Chondrocyte (in vitro differentiated cells): ENCODE results near the gene DNAJB6. TPM values are rescaled to one million over a fixed set of nuclear protein-coding genes. Genes with fewer than 3 reads are reported as not detected.
"Not testable (repeated sequence)": the region's sequence is repeated elsewhere in the genome, so short reads cannot be mapped to it uniquely, and the experiment has no call there.

Source experiments
- DNase-seq: peaks from one replicate; pipeline ENCODE4 v3.0.0; 2021; ENCODE audit warnings: mixed read lengths, low spot score
- H3K27ac Mint-ChIP-seq: one replicate; pipeline ENCODE4 v1.8.0; 2021; ENCODE audit warnings: mild to moderate bottlenecking, moderate library complexity, mixed read lengths; ENCODE audit not compliant: unreplicated experiment
- H3K27me3 Mint-ChIP-seq: 2 replicates; pipeline ENCODE4 v1.8.0; 2021; ENCODE audit warnings: low read depth, mixed read lengths
- H3K36me3 Mint-ChIP-seq: 2 replicates; pipeline ENCODE4 v1.8.0; 2021; ENCODE audit warnings: low read depth, mixed read lengths
- H3K4me1 Mint-ChIP-seq: 2 replicates; pipeline ENCODE4 v1.8.0; 2021; ENCODE audit warnings: low read depth, mild to moderate bottlenecking, mixed read lengths
- H3K4me3 Mint-ChIP-seq: one replicate; pipeline ENCODE4 v1.8.0; 2021; ENCODE audit warnings: mild to moderate bottlenecking, moderate library complexity, mixed read lengths; ENCODE audit not compliant: unreplicated experiment
- H3K9me3 Mint-ChIP-seq: 2 replicates; pipeline ENCODE4 v1.8.0; 2021; ENCODE audit warnings: low read depth, mixed read lengths
- total RNA-seq: library from RNA; stranded (reverse); gene quantifications from 3 replicates; pipeline ENCODE4 v1.2.1, GENCODE V29; 2021
- TF ChIP-seq, protein P1 (sequence below): fragments of 200-600 bp; sonication (generic); IDR thresholded peaks from 2 replicates; pipeline ENCODE4 v1.5.0; 2021; ENCODE audit warnings: antibody characterized with exemption, mild to moderate bottlenecking, moderate library complexity

The DNAJB6 gene
- total RNA-seq, 1 donor from 2014 or later = 108 TPM

DNA sequence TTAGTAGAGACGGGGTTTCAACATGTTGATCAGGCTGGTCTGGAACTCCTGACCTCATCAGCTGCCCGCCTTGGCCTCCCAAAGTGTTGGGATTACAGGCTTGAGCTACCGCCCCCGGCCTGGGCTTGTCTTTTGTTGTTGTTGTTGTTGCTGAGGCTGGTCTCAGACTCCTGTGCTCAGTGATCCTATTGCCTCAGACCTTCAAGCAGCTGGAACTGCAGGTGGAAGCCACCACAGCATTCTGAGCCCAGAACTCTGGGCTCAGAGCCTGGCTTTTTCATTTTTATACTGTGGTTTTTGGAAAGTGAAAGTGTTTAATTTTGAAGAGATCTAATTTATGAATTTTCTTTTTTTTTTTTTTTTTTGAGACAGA lies 16.2 kb upstream of the DNAJB6 start:
- Mint-ChIP-seq H3K4me3 (no peak overlapping the region), H3K4me1 (peaks cover 6% of the 10 kb centered on the region), H3K27me3 (no peaks in the 10 kb centered on the region), H3K27ac (peak overlapping the region; percentile 63), H3K9me3 (no peaks in the 10 kb centered on the region), H3K36me3 (no peaks in the 10 kb centered on the region)
- TF ChIP-seq, protein P1, sequence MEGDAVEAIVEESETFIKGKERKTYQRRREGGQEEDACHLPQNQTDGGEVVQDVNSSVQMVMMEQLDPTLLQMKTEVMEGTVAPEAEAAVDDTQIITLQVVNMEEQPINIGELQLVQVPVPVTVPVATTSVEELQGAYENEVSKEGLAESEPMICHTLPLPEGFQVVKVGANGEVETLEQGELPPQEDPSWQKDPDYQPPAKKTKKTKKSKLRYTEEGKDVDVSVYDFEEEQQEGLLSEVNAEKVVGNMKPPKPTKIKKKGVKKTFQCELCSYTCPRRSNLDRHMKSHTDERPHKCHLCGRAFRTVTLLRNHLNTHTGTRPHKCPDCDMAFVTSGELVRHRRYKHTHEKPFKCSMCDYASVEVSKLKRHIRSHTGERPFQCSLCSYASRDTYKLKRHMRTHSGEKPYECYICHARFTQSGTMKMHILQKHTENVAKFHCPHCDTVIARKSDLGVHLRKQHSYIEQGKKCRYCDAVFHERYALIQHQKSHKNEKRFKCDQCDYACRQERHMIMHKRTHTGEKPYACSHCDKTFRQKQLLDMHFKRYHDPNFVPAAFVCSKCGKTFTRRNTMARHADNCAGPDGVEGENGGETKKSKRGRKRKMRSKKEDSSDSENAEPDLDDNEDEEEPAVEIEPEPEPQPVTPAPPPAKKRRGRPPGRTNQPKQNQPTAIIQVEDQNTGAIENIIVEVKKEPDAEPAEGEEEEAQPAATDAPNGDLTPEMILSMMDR = no peak
- DNase-seq = no peak

DNA sequence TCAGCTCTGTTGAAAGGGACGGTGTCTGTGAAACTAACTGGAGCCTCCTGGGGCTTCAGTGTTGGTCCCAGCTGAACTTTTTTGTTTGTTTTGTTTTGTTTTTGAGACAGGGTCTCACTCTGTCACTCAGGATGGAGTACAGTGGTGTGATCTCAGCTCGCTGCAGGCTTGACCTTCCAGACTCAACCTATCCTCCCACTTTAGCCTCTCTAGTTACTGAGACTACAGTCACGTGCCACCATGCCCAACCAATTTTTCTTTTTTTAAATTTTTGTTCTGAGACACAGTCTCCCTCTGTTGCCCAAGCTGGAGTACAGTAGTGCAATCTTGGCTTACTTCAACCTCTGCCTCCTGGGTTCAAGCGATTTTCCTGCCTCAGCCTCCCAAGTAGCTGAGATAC lies 13.4 kb upstream of the DNAJB6 start:
- Mint-ChIP-seq H3K4me3 (no peak overlapping the region), H3K4me1 (peaks cover 4% of the 10 kb centered on the region), H3K9me3 (no peaks in the 10 kb centered on the region), H3K27me3 (no peaks in the 10 kb centered on the region), H3K27ac (no peak overlapping the region), H3K36me3 (no peaks in the 10 kb centered on the region)
- no peak for DNase-seq
- TF ChIP-seq, protein P1 = peak; percentile 16

DNA sequence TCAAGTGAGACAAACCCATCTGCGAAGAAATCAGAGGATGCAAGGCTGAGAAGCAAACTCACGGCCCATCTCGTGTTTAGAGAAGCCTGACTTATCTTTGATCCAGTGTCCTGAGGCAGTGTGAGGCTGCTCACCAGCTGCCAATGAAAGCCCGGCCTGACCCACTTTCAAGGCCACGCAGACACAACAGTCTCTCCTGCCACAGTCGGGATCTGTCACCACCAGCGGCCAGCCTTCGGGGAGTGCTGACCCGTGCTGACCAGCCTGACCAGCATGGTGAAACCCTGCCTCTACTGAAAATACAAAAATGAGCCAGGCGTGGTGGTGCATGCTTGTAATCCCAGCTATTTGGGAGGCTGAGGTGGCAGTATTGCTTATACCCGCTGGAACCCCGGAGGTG lies 7.4 kb upstream of the DNAJB6 start:
- H3K9me3 Mint-ChIP-seq = no peaks in the 10 kb centered on the region
- H3K36me3 Mint-ChIP-seq = no peaks in the 10 kb centered on the region
- TF ChIP-seq, protein P1 = no peak
- no peak for DNase-seq
- no peak overlapping the region for H3K27ac Mint-ChIP-seq
- H3K4me1 Mint-ChIP-seq = peaks cover 6% of the 10 kb centered on the region
- no peak overlapping the region for H3K4me3 Mint-ChIP-seq
- no peaks in the 10 kb centered on the region for H3K27me3 Mint-ChIP-seq

DNA sequence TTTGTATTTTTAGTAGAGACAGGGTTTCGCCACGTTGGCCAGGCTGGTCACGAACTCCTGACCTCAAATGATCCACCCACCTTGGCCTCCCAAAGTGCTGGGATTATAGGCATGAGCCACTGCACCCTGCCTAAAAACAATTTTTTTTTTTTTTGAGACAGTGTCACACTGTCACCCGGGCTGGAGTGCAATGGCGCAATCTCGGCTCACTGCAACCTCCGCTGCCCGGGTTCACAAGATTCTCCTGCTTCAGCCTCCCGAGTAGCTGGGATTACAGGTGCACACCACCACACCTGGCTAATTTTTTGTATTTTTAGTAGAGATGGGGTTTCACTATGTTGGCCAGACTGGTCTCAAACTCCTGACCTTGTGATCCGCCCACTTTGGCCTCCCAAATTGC lies 6.2 kb upstream of the DNAJB6 start:
- H3K36me3 Mint-ChIP-seq, H3K27ac Mint-ChIP-seq, H3K9me3 Mint-ChIP-seq, H3K4me3 Mint-ChIP-seq, H3K4me1 Mint-ChIP-seq, DNase-seq, H3K27me3 Mint-ChIP-seq: not testable (repeated sequence)

DNA sequence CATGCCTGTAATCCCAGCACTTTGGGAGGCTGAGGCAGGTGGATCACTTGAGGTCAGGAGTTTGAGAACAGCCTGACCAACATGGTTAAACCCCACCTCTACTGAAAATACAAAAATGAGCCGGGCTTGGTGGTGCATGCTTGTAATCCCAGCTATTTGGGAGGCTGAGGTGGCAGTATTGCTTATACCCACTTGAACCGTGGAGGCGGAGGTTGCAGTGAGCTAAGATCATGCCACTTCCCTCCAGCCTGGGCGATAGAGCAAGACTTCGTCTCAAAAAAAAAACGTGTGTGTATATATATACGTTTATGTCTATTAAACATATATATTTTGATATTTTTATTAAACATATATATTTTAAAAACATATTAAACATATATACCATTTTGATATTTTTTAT lies 5.8 kb upstream of the DNAJB6 start:
- not testable (repeated sequence) for H3K9me3 Mint-ChIP-seq, H3K36me3 Mint-ChIP-seq, H3K4me3 Mint-ChIP-seq, H3K27ac Mint-ChIP-seq, DNase-seq, H3K27me3 Mint-ChIP-seq
- peaks cover 10% of the 10 kb centered on the region for H3K4me1 Mint-ChIP-seq

DNA sequence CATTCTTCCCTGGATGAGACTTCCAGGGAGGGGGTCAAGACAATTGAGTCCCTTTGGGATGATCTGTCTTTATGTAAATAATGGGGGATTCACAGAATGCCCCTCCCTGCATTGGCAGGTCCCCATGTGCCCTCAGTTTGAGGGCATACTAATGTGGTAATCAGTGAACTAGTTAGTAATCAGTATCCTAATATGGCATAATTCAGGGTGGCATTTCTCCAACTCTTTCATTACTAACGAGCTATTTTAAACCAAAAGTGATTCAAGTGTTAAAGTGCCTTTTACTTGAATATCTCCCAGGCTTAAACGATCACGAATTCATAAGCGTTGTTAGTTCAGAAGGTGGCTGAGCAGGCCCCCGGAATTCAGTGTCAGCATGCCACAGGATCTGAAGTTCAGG lies 1.6 kb upstream of the DNAJB6 start:
- Mint-ChIP-seq H3K9me3 (no peaks in the 10 kb centered on the region), H3K4me1 (peaks cover 34% of the 10 kb centered on the region), H3K36me3 (no peaks in the 10 kb centered on the region), H3K27me3 (no peaks in the 10 kb centered on the region), H3K27ac (no peak overlapping the region), H3K4me3 (peak overlapping the region; percentile 40)
- no peak for DNase-seq
- TF ChIP-seq, protein P1 = no peak
